Osteoblast (primary cell): ENCODE results near the gene ABCD1. TPM values are rescaled to one million over a fixed set of nuclear protein-coding genes. Genes with fewer than 3 reads are reported as not detected.

ENCODE experiments used
- DNase-seq: peaks from one replicate; pipeline ENCODE4 v3.0.0; 2011; ENCODE audit warnings: low spot score, mixed read lengths; ENCODE audit not compliant: insufficient read length; ENCODE audit errors: missing footprints
- H2AFZ ChIP-seq: 2 replicates; pipeline ENCODE4 v1.6.0; 2011; ENCODE audit warnings: mild to moderate bottlenecking, low read length
- H3K27ac ChIP-seq: 2 replicates; pipeline ENCODE4 v1.5.1; 2011; ENCODE audit warnings: mild to moderate bottlenecking, low read depth, low read length, moderate library complexity
- H3K27me3 ChIP-seq: 2 replicates; pipeline ENCODE4 v1.6.0; 2012; ENCODE audit warnings: mild to moderate bottlenecking, control low read depth, inconsistent platforms, low read length, moderate library complexity; ENCODE audit not compliant: insufficient read depth
- H3K36me3 ChIP-seq: 2 replicates; pipeline ENCODE4 v1.5.1; 2011; ENCODE audit warnings: mild to moderate bottlenecking, low read length, control low read depth, moderate library complexity; ENCODE audit not compliant: insufficient read depth
- H3K4me1 ChIP-seq: 2 replicates; pipeline ENCODE4 v1.5.1; 2011; ENCODE audit warnings: mild to moderate bottlenecking, low read length, control low read depth, moderate library complexity; ENCODE audit not compliant: insufficient read depth
- H3K4me2 ChIP-seq: 2 replicates; pipeline ENCODE4 v1.6.0; 2011; ENCODE audit warnings: mild to moderate bottlenecking, low read length; ENCODE audit not compliant: insufficient read depth
- H3K4me3 ChIP-seq: fragments of 200-600 bp; sonication (generic); 3 replicates; pipeline ENCODE4 v1.5.1; 2012; ENCODE audit warnings: mild to moderate bottlenecking, low read length, inconsistent platforms; ENCODE audit not compliant: insufficient read depth
- H3K79me2 ChIP-seq: 2 replicates; pipeline ENCODE4 v1.6.0; 2012; ENCODE audit warnings: mild to moderate bottlenecking, low read length, control low read depth, inconsistent platforms; ENCODE audit not compliant: insufficient read depth
- H3K9me3 ChIP-seq: 2 replicates; pipeline ENCODE4 v1.5.1; 2011; ENCODE audit warnings: low read depth, low read length, control low read depth
- H4K20me1 ChIP-seq: 2 replicates; pipeline ENCODE4 v1.6.0; 2012; ENCODE audit warnings: mild to moderate bottlenecking, low read length, control low read depth; ENCODE audit not compliant: insufficient read depth
- CTCF ChIP-seq: IDR thresholded peaks from 2 replicates; pipeline ENCODE4 v1.5.1; 2011; ENCODE audit warnings: mild to moderate bottlenecking, low read depth, low read length, moderate library complexity; ENCODE audit errors: extremely low read depth
- total RNA-seq: library from RNA; depleted of rRNA; stranded (reverse); fragments of >200 nt; gene quantifications from 2 replicates; pipeline ENCODE4 v1.2.3, GENCODE V29; 2012

ABCD1 gene
- total RNA-seq, 1 donor: 16.3 TPM

DNA sequence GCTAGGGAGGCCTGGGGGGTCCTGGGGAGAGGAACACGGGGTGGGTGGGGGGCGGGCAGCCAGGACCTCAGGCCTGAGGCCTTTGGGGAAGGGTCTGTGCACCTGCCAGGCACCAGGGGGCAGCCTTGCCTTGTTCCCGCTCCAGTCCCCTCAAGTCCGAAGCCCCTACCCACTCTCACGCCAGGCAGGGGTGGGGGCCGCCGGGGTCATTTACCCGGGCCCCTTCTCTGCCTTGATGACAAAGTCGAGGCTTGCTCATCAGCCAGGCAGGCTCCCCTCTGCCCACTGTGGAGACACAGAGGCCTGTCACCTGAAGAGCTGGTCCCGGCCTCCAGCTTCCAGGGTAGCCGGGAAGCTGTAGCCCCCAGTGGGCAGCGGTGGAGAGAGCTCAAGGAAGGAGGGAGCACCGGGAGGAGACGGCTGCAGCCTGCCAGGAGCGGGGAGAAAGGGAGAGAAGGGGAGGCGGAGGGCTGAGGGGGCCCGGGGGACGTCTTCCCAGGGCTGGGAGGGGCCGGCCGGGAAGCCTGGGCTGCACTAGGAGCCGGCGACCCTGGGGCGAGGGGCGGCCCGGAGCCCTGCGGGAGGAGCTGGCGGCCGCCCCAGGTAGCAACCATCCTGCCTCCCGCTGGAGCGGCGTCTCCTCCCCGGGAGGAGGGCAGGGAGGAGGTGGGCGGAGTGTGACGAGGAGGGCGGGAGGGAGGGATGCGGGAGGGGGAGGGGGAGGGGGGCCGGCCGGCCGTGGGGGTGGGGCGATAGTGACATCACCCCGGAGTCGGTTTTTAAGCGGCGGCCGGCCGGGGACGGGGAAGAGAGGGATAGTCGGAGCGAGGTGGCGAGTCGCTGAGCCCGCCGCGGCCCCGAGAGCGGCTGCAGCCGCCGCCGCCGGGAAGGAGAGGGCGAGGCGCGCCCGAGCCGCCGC, 37.3 kb upstream of the ABCD1 start, which contains the start of gene SLC6A8:
Gene SLC6A8 (plus strand): TSS at position 806 of the 919 bp plus-strand sequence. CDS start 649 bp downstream, outside the sequence.
- no peaks in the 10 kb centered on the region for H3K36me3 ChIP-seq
- H4K20me1 ChIP-seq: peaks cover 12% of the 10 kb centered on the region
- peak within 1 kb of the TSS; percentile 48 for H3K4me2 ChIP-seq
- H3K79me2 ChIP-seq: peaks cover 3% of the 10 kb centered on the region
- TF ChIP-seq CTCF: no peak
- H3K27ac ChIP-seq: no peak within 1 kb of the TSS
- H3K4me1 ChIP-seq: no peaks in the 10 kb centered on the region
- H3K4me3 ChIP-seq: peak within 1 kb of the TSS; percentile 62
- H3K27me3 ChIP-seq: no peaks in the 10 kb centered on the region
- peak; percentile 98 for DNase-seq
- no peak within 1 kb of the TSS for H2AFZ ChIP-seq
- no peaks in the 10 kb centered on the region for H3K9me3 ChIP-seq

DNA sequence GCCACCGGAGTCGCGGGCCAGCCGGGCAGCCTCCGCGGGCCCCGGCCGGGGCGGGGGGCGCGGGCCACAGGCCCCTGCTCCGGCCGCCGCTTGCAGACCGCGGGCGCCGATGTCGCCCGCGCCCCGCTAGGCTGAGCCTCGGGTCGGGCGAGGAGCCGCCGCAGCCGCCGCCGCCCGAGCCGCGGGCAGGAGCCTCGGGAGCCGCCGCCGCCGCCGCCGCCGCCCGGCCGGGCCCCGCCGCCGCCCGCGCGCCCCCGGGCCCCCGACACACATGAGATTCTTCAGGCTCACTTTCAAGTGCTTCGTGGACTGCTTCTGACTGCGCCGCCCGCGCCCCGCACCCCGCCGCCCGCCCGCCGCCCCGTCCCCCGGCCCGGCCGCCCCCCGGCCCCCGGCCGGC, 36.6 kb upstream of the ABCD1 start:
- H3K4me2 ChIP-seq: no peak overlapping the region
- H2AFZ ChIP-seq: no peak overlapping the region
- no peaks in the 10 kb centered on the region for H3K9me3 ChIP-seq
- H4K20me1 ChIP-seq: peaks cover 12% of the 10 kb centered on the region
- H3K4me1 ChIP-seq: no peaks in the 10 kb centered on the region
- TF ChIP-seq CTCF: no peak
- peaks cover 3% of the 10 kb centered on the region for H3K79me2 ChIP-seq
- no peak overlapping the region for H3K4me3 ChIP-seq
- peak; percentile 83 for DNase-seq
- H3K27ac ChIP-seq: no peak overlapping the region
- no peaks in the 10 kb centered on the region for H3K36me3 ChIP-seq
- H3K27me3 ChIP-seq: no peaks in the 10 kb centered on the region

DNA sequence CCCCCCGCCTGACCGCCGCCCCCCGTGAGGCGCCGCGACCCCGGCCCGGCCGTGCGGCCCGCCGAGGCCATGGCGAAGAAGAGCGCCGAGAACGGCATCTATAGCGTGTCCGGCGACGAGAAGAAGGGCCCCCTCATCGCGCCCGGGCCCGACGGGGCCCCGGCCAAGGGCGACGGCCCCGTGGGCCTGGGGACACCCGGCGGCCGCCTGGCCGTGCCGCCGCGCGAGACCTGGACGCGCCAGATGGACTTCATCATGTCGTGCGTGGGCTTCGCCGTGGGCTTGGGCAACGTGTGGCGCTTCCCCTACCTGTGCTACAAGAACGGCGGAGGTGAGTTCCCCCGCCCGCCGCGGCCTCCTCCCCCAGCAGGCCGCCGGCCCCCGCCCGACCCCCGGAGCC, 36.1 kb upstream of the ABCD1 start:
- H3K79me2 ChIP-seq: peaks cover 3% of the 10 kb centered on the region
- H3K27ac ChIP-seq: no peak overlapping the region
- TF ChIP-seq CTCF: no peak
- H3K4me1 ChIP-seq: no peaks in the 10 kb centered on the region
- H3K4me3 ChIP-seq: peak overlapping the region; percentile 62
- H3K27me3 ChIP-seq: no peaks in the 10 kb centered on the region
- no peaks in the 10 kb centered on the region for H3K9me3 ChIP-seq
- H2AFZ ChIP-seq: no peak overlapping the region
- peaks cover 12% of the 10 kb centered on the region for H4K20me1 ChIP-seq
- peak overlapping the region; percentile 48 for H3K4me2 ChIP-seq
- H3K36me3 ChIP-seq: no peaks in the 10 kb centered on the region
- DNase-seq: peak; percentile 83

GRCh38 chrX:153688911-153689590, 35.6 kb upstream of the ABCD1 start:
- peaks cover 3% of the 10 kb centered on the region for H3K79me2 ChIP-seq
- H2AFZ ChIP-seq: no peak overlapping the region
- no peak overlapping the region for H3K27ac ChIP-seq
- peaks cover 12% of the 10 kb centered on the region for H4K20me1 ChIP-seq
- no peaks in the 10 kb centered on the region for H3K36me3 ChIP-seq
- H3K9me3 ChIP-seq: no peaks in the 10 kb centered on the region
- DNase-seq: peak; percentile 93
- peak overlapping the region; percentile 39 for H3K4me2 ChIP-seq
- no peaks in the 10 kb centered on the region for H3K27me3 ChIP-seq
- H3K4me3 ChIP-seq: peak overlapping the region; percentile 62
- H3K4me1 ChIP-seq: no peaks in the 10 kb centered on the region
- TF ChIP-seq CTCF: no peak
